GM12878 (cell line): ENCODE results near the gene APPL2.

Experiments
- EP300 ChIP-seq, 2 experiments: fragments of 150-350 bp in 1 of 2; IDR thresholded peaks; 2 replicates each; pipeline ENCODE4 v1.6.1; 2011 to 2012; ENCODE audit warnings: low read depth in 2 of 2, low read length in 2 of 2, borderline replicate concordance in 1 of 2, improper control_type of control experiment in 1 of 2, inconsistent platforms in 1 of 2; ENCODE audit not compliant: control insufficient read depth in 1 of 2
- TF ChIP-seq, protein P1 (sequence below): IDR thresholded peaks from 2 replicates; pipeline ENCODE4 v1.6.1; 2012; ENCODE audit warnings: low read depth, low read length, improper control_type of control experiment

DNA sequence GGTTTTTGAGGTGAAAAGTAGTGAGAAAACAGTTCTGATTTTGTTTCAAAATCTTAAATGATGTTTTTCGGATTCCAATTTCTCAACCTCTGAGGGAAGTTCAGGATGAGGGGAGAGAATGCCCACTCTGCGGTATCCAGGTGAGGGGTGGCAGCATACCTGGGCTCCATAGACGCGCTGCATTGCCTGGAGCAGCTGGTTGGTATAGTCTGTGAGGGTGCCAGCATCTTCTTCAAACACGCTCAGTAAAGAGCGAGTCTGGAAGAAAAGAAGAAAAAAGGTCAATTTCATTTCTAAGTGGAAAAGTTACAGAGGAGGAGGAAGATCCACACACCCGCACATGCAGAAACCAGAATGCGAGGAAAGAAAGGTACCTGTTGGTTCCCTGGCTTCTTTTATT, 7.0 kb downstream of the APPL2 start:
- no peak for TF ChIP-seq EP300 (IDR thresholded peaks at IDR 0.05; ENCODE audit: borderline replicate concordance in 1 of 2, control insufficient read depth in 1 of 2, low read depth in 2 of 2, low read length in 2 of 2)
- TF ChIP-seq, protein P1, sequence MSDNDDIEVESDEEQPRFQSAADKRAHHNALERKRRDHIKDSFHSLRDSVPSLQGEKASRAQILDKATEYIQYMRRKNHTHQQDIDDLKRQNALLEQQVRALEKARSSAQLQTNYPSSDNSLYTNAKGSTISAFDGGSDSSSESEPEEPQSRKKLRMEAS: no peak
